Lung (tissue), 12 donors: Measurements from ENCODE around the gene CLDN8. TPM values are rescaled to one million over a fixed set of nuclear protein-coding genes. Genes with fewer than 3 reads are reported as not detected.

Experiments used
- ATAC-seq: fragments of 200-7000 bp; cut with Tn5 transposase; one replicate; pipeline ENCODE4 v1.9.1; 2020; ENCODE audit warnings: moderate number of reproducible peaks; ENCODE audit not compliant: insufficient read depth, low FRiP score
- DNase-seq, 3 donors: peaks; one replicate each; pipeline ENCODE4 v3.0.0-alpha.2; 2013 to 2017
- H3K27ac ChIP-seq, 2 donors: one replicate each; pipeline ENCODE4 v1.5.1; 2013; ENCODE audit warnings: mild to moderate bottlenecking in 2 of 2, moderate library complexity in 2 of 2, control low read depth in 1 of 2, inconsistent platforms in 1 of 2, low read depth in 1 of 2, low read length in 1 of 2
- H3K27me3 ChIP-seq, 3 donors: one replicate each; pipeline ENCODE4 v1.5.1; 2013; ENCODE audit warnings: low read length in 2 of 3; ENCODE audit not compliant: control insufficient read depth in 3 of 3, insufficient read depth in 3 of 3
- H3K36me3 ChIP-seq, 4 donors: one replicate each; pipeline ENCODE4 v1.5.1; 2013; ENCODE audit warnings: low read length in 4 of 4, mild to moderate bottlenecking in 1 of 4, moderate library complexity in 1 of 4; ENCODE audit not compliant: control insufficient read depth in 4 of 4, insufficient read depth in 4 of 4
- H3K4me1 ChIP-seq, 5 donors: one replicate each; pipeline ENCODE4 v1.5.1; 2013; ENCODE audit warnings: low read length in 5 of 5, mild to moderate bottlenecking in 2 of 5, moderate library complexity in 1 of 5; ENCODE audit not compliant: control insufficient read depth in 5 of 5, insufficient read depth in 5 of 5
- H3K4me3 ChIP-seq: one replicate; pipeline ENCODE4 v1.5.1; 2013; ENCODE audit warnings: mild to moderate bottlenecking, control low read depth, moderate library complexity
- H3K9ac ChIP-seq, 2 donors: one replicate each; pipeline ENCODE4 v1.5.1; 2013; ENCODE audit warnings: low read length in 2 of 2, control low read depth in 1 of 2; ENCODE audit not compliant: insufficient read depth in 1 of 2
- H3K9me3 ChIP-seq, 4 donors: one replicate each; pipeline ENCODE4 v1.5.1; 2013; ENCODE audit warnings: low read length in 3 of 4, mild to moderate bottlenecking in 1 of 4, moderate library complexity in 1 of 4; ENCODE audit not compliant: control insufficient read depth in 4 of 4, insufficient read depth in 3 of 4
- WGBS, 2 donors: extraction: QIAGEN DNeasy Blood & Tissue Kit; methylation state at CpG; one replicate each; pipeline ENCODE4 v1.1.7; 2013; 5-methylcytosine and 5-hydroxymethylcytosine counted together
- polyA plus RNA-seq, 2 donors: library from polyadenylated mRNA; stranded (reverse); fragments of 200-250 nt; gene quantifications; one replicate each; pipeline ENCODE4 v1.2.1, GENCODE V29; 2013
- total RNA-seq, 2 donors: library from RNA; depleted of rRNA in 1 of 2; stranded (reverse); fragments of >200 nt in 1 of 2; gene quantifications; one replicate each; pipeline ENCODE4 v1.2.1, GENCODE V29; 2014 to 2021
- TF ChIP-seq, protein P1 (sequence below): IDR thresholded peaks from 2 replicates; pipeline ENCODE4 v1.5.1; 2012; ENCODE audit warnings: mild to moderate bottlenecking; ENCODE audit errors: control extremely low read depth, extremely low read depth
- donor health status: control.
- donor health status: control.
- donor health status: Bipolar disorder and iron deficiency.
- donor health status: healthy.
- donor health status: DM: yes; HTN: yes; CAD: no.

The CLDN8 gene
- total and polyA plus RNA-seq, 4 donors: 1.1 to 3.1 (median 1.8) TPM

- no peaks in the 10 kb centered on the region for H3K9me3 ChIP-seq
- H3K9ac ChIP-seq: no peak overlapping the region
- 37 to 38% methylated on average over 1 of the region's 1 CpG for WGBS, 2 donors
- no peaks in the 10 kb centered on the region for H3K27me3 ChIP-seq
- DNase-seq: no peak
- H3K4me1 ChIP-seq: no peaks in the 10 kb centered on the region
- TF ChIP-seq, protein P1, sequence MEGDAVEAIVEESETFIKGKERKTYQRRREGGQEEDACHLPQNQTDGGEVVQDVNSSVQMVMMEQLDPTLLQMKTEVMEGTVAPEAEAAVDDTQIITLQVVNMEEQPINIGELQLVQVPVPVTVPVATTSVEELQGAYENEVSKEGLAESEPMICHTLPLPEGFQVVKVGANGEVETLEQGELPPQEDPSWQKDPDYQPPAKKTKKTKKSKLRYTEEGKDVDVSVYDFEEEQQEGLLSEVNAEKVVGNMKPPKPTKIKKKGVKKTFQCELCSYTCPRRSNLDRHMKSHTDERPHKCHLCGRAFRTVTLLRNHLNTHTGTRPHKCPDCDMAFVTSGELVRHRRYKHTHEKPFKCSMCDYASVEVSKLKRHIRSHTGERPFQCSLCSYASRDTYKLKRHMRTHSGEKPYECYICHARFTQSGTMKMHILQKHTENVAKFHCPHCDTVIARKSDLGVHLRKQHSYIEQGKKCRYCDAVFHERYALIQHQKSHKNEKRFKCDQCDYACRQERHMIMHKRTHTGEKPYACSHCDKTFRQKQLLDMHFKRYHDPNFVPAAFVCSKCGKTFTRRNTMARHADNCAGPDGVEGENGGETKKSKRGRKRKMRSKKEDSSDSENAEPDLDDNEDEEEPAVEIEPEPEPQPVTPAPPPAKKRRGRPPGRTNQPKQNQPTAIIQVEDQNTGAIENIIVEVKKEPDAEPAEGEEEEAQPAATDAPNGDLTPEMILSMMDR: no peak
- no peak overlapping the region for H3K4me3 ChIP-seq
- no peak overlapping the region for H3K27ac ChIP-seq
- no peaks in the 10 kb centered on the region for H3K36me3 ChIP-seq
- ATAC-seq: no peak
These were observed 39.8 kb upstream of the CLDN8 start for GRCh38 chr21:30255679-30256078.

- Histone ChIP-seq H3K4me3 (no peak overlapping the region), H3K27me3 (no peaks in the 10 kb centered on the region), H3K9ac (no peak overlapping the region), H3K9me3 (no peaks in the 10 kb centered on the region), H3K36me3 (no peaks in the 10 kb centered on the region), H3K4me1 (no peaks in the 10 kb centered on the region), H3K27ac (no peak overlapping the region)
- WGBS, 2 donors: 79 to 84% methylated on average over 1 of the region's 1 CpG
- ATAC-seq: no peak
- DNase-seq: no peak
- TF ChIP-seq, protein P1: no peak
These were observed 35.9 kb upstream of the CLDN8 start for GRCh38 chr21:30251781-30252180.

- 70 to 91% methylated on average over 3 of the region's 3 CpGs for WGBS, 2 donors
- ATAC-seq (no peak), DNase-seq (no peak)
- H3K9ac ChIP-seq: no peak overlapping the region
- no peaks in the 10 kb centered on the region for H3K9me3 ChIP-seq
- no peak overlapping the region for H3K4me3 ChIP-seq
- no peaks in the 10 kb centered on the region for H3K36me3 ChIP-seq
- TF ChIP-seq, protein P1: no peak
- H3K4me1 ChIP-seq: no peaks in the 10 kb centered on the region
- no peak overlapping the region for H3K27ac ChIP-seq
- no peaks in the 10 kb centered on the region for H3K27me3 ChIP-seq
These were observed 34.0 kb upstream of the CLDN8 start for GRCh38 chr21:30249936-30250335.

DNA sequence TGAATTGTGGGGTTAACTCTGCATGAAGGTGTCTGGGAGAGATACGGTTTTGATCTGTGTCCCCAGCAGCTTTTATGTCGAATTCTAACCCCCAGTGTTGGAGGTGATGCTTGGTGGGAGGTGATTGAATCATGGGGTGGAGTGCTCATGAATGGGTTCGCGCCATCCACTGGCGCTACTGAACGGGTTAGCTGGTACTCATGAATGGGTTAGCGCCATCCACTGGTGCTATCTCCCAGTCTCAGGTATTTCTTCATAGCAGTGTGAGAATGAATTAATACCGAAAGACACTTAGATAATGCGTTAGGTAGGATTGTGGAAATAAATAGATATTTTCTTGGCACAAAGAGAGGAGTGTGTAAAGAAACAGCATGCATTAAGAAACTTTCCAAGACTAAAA is 32.9 kb upstream of the CLDN8 start:
- DNase-seq (no peak), ATAC-seq (no peak)
- Histone ChIP-seq H3K36me3 (no peaks in the 10 kb centered on the region), H3K9me3 (no peaks in the 10 kb centered on the region), H3K27ac (no peak overlapping the region), H3K9ac (no peak overlapping the region), H3K4me3 (no peak overlapping the region), H3K4me1 (no peaks in the 10 kb centered on the region), H3K27me3 (no peaks in the 10 kb centered on the region)
- TF ChIP-seq, protein P1: no peak
- WGBS, 2 donors: 78 to 82% methylated on average over 9 of the region's 9 CpGs
